Spleen (tissue), 7 donors: ENCODE data around the gene MOCS3.

Experiments used
- CTCF ChIP-seq, 11 experiments: fragments of 200-600 bp in 7 of 11; fragments of 450-650 bp in 4 of 11; sonication (generic) in 4 of 11; IDR thresholded peaks in 8 of 11; conservative IDR thresholded peaks in 3 of 11; 1 replicate in 7 of 11; 2 replicates in 4 of 11; pipeline versions ENCODE4 v1.4.0 to v1.8.0; 2016 to 2021; ENCODE audit warnings: antibody characterized with exemption in 11 of 11, inconsistent platforms in 4 of 11, mild to moderate bottlenecking in 1 of 11
- POLR2AphosphoS5 ChIP-seq, 3 donors: sonication (generic); formaldehyde crosslinking; IDR thresholded peaks; one replicate each; pipeline ENCODE4 v1.5.1; 2017; ENCODE audit warnings: antibody characterized with exemption in 3 of 3
- donor health status: DM: no; HTN: no; CAD: no; lungs with moderate emphysema.
- donor health status: DM: no; HTN: no; CAD: no.
- donor health status: DM: no; HTN: no; CAD: no.

GRCh38 chr20:50943069-50943468, 15.5 kb upstream of the MOCS3 start:
- TF ChIP-seq CTCF (IDR thresholded peaks at IDR 0.05 in 8 of 11, conservative IDR thresholded peaks at IDR 0.05 in 3 of 11) (no peak), POLR2AphosphoS5 (IDR thresholded peaks at IDR 0.05) (no peak)
